UCSD-AML1 (cell line): Measurements from ENCODE around the gene MAP3K5.

Experiments
- DNase-seq: peaks from one replicate; lab custom pipeline; 2025; ENCODE audit not compliant: unreplicated experiment; lab: John Stamatoyannopoulos, UW

Gene MAP3K5

DNA sequence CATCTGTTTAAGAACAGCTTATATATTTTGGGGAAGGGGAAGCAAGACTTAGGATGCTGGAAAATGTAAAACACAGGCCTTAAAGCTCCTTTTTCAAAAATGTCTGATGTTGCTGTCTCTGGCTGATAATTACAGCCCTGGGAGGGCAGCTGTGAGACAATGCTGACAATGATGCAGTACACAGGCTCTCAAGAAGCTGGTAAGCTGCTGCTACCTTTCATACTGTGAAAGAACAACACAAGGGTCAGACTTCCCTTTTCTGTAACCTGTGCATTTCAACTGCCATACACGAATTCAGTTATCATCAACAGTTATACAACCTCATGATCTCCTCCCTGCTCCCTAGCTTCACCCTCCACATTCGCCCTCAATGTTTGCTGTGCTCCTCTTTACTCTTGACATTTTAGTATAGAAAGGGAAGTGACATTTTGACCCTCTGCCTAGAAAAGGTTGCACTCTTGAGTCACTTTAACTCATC is 267.3 kb downstream of the MAP3K5 start:
- no peak for DNase-seq

DNA sequence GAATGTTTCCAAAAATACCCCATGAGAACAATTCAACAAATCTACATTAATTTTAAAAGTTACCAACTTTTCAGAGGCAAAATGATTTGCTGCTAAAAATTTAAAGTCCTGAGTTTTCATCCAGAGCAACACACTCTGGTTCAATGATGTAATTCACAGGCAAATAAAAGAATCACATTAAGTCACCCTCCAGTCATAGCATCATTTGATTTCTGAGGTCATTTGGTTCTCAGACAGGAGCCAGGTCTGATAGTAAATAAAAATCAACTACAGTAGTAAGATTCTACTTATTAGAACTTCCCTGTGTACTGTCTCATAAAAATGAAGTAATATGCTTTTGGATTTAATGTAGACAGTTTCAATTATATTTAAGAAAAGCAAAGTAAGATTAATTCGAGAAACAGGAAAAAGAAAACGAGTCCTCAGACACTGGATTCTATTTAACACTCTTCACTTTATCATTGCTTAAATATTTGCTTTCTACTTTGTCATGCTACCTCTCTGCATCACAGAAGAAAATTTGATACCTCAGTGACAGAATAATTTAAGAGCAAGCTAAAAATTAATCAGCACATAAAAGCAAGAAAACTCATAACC is 267.8 kb downstream of the MAP3K5 start:
- no peak for DNase-seq

DNA sequence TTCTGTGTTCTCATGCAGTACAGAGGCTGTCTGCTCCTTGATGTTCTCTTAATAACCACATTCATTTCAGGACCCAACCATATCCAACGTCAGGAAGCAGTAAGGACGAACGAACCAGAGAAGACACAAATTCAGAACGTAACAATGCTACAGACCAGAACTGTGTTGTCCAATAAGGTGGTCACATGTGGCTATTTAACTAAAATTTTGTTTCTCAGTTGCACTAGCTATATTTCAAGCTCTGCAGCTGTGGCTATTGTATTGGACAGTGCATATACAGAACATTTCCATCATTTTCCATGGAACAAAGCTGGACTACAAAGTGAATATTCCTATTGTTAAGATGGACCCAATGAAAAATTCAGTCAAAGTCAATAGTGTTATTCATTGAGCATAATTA is 269.1 kb downstream of the MAP3K5 start:
- DNase-seq = no peak

DNA sequence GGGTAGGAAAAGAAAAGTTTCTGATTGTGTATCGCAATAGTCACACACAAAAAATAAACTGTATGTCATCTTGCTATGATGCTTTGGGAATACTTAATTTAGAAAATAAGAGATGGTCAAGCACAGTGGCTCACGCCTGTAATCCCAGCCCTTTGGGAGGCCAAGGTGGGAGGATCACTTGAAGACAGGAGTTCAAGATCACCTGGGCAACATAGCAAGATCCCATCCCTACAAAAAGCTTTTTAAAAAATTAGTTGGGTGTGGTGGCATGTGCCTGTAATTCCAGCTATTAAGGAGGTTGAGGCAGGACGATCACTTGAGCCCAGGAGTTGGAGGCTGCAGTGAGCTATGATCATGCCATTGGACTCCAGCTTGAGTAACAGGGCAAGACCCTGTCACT is 269.6 kb downstream of the MAP3K5 start:
- DNase-seq = no peak

DNA sequence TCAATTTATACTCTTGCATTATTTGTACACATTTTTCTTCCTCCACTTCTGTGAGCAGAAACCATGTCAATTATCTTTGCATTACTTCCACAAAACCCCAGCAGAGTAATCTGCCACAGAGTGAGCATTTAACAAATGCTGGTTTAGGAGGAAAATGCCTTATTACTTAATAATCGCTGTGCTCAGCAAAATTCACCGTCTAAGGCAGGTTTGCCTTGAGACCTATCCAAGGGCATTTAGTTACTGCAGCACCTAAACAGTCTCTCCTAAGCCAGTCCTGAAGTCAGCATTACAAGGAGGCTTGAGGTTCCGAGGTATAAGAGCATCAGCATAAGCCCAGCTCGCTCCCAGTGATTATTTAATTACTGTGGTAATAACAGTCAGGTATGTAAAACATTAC is 270.4 kb downstream of the MAP3K5 start:
- DNase-seq = no peak

DNA sequence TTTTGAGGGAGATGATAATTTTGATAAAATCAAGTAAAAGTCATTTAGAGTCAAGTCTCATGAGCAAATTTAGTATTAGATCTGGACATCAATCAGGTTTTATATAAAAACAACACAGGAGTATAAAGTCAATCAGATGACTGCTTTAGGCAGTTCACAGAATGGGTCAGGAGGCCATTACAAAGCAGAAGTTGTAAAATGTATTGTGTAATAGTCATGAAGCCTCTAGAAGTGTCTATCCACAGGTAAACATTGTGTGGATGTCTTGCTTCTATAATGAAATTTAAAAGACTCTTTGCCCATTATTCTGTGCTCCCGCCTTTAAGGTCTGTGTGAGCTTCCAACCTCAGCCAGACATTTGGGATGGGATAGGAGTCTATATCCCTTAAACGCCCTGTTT is 270.9 kb downstream of the MAP3K5 start:
- DNase-seq = no peak

DNA sequence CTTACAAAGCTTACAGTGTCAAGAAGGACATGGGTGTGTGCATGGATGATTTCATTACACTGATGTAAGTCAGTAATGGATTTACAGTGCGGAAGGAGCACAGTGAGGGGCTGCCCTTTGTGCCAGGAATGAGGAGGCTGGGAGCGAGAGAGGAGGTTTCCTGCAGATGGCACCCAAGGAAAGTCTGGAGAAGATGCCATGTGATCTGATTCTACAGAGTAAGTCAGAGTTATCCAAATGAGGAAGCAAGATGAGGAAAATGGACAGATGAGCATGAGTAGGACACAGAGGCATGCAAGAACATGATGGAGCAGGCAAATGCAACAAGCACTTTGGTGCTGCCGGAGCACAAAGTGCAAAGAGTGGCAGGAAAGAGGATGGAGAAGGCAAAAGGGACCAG is 271.8 kb downstream of the MAP3K5 start:
- no peak for DNase-seq

DNA sequence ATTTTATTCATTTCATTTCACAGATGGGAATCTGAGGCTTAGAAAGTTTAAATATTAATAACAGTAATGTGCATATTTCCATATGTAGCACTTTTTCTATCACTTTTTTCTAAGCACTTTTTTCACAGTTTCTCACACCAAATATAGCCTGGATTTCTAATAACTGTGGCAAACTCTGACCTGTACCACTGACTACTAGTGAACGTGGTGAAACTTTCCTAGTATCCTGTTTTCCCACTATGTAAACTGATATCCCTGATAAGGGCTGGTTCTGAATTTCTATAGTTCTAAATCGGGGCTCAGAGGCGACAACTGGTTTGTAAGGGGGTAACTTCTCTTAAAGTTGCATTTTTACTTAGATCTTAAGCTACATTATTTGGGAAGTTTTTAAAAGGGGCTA is 274.7 kb downstream of the MAP3K5 start:
- no peak for DNase-seq

DNA sequence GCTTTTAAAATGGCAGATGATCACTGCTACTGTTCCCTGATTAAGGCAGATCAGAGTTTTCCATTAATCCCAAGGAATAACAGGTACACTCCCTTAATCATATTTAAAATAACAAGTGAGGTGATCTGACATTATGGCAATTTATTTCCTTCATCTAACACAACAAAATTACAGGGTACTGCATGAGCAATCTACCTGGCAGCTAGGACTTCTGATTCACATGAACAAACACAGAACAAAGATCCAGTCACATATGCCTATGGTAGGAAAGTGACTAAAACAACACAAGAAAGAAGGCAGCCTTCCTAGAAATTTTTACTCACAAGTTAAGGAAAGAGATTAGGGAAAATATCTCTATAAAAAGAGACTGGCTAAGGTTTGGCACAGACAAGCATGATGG is 275.3 kb downstream of the MAP3K5 start:
- DNase-seq = no peak

DNA sequence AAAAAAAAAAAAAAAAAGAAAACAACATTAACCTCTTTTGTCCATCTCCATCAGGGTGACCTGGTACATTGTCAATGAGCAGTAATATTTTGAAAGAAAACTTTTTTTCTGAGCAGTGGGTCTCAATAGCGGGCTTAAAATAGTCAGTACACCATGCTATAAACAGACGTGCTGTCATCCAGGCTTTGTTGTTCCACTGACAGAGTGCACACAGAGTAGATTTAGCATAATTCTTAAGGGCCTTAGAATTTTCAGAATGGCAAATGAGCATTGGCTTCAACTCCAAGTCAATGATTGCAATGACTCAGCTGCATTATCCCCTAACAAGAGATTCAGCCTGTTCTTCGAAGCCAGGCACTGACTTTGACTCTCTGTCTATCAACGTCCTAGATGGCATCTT is 277.7 kb downstream of the MAP3K5 start:
- DNase-seq = no peak

DNA sequence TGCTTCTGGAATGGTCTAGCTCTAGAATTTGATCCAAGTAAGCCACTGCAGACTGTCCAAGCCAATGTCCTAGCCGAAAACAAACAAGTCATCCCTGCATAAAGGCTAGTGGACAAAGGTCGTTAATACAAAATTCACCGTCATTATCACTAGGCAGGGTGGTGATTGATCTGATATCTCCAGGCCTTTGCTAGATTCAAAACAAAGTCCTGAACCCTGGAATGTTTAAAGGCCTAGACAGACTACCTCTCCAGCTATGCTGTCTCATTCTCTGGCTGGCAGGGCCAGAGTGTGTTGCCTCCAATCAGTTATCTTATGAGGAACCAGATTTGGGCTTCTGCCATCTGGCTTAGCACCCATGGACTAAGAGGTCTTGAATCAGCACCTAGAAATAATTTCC is 280.4 kb downstream of the MAP3K5 start:
- no peak for DNase-seq

DNA sequence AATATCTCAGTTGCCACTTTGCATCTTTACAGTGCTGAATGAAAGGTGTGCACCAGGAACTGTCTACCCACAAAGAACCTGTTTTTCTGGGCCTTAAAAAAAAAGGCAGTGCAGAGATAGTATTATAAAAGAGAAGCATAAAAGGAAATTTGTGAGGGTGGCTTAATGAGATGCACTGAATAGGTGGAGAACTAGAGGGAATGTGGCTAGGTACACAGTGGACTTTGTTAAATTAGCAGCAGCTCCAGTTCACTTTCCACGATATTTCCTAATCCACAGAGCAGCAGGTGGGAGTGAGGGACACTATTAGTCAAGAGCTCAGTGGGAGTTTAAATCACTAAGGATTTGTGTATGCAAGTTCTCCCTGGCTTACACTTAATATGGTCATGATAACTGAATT is 280.9 kb downstream of the MAP3K5 start:
- DNase-seq = no peak

DNA sequence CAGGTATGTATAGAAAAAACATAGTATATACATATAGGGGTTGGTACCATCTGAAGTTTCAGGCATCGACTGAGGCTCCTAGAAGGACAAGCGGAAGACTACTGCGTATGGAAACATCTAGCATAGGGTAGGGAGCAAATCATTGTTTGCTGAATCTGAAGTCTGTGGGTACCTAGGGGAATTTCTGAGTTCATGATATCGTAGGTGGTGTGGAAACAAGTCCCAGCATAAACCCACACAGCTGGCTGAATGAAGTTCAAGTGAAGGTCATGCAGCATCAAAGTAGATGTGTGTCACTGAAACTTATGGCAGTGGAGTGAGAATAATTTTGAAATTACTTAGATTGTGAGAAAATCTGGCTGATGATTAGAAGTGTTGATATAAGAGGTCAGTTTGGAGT is 281.5 kb downstream of the MAP3K5 start:
- DNase-seq = no peak

DNA sequence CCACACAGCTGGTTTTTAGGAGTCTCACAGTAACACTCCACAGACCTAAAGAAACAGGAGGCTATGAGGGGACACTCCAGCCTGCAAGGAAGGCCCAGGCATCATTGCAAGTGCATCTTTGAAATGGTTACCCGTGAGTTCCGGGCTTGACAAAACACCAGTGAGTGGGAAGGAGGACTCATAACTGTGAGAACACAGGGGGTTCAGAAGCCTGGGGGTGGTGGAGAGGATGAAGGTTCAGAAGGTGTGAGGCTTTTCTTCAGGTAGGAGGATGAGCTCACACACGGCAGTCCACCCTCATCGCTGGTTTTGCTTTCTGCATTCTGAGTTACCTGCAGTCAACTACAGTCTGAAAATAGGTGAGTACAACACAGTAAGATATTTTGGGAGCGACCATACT is 282.0 kb downstream of the MAP3K5 start:
- no peak for DNase-seq

DNA sequence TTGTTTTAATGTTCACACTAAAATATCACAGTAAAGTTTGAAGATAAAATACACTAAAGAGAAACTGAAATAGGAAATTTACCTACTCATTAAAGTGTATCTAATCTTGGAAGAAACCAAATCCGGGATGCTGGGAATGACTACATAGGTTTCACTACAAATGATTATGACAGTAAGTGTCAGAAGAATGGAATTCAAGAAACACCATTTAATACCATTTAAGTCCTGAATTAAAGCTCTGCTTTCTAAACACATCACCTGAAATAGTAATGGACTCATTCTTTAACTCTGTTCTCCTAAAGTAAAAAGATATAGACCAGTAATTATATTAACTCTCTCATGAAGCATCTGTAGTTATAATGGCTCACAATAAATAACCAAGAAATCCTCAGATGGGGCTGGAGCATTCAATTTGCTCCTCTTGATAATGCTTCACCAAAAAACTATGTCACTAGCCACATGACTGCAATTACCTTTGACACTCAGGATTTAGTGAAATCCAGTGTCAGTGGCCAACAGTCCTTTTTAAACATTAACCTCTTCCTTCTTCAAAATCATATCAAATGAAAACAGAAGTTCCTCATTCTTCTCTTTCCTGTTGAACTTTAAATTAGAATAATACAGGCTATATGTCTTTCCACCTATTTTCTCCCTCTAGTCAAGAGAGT is 283.4 kb downstream of the MAP3K5 start:
- no peak for DNase-seq
